Neural progenitor cell (in vitro differentiated cells): Measurements from ENCODE around the gene FGF21. TPM values are rescaled to one million over a fixed set of nuclear protein-coding genes. Genes with fewer than 3 reads are reported as not detected.

ENCODE experiments used
- DNase-seq: peaks from one replicate; pipeline ENCODE4 v3.0.0-alpha.2; 2016; ENCODE audit warnings: low spot score
- H2AFZ ChIP-seq: fragments of 200-600 bp; sonication (generic); replicated peaks from 2 replicates; pipeline ENCODE4 v1.6.1; 2016; ENCODE audit warnings: antibody characterized with exemption
- H3F3A ChIP-seq: fragments of 200-600 bp; sonication (generic); 2 replicates; pipeline ENCODE4 v1.6.1; 2016; ENCODE audit warnings: antibody characterized with exemption, low read depth
- H3K27ac ChIP-seq: fragments of 200-600 bp; sonication (generic); 2 replicates; pipeline ENCODE4 v1.5.1; 2016; ENCODE audit warnings: mild to moderate bottlenecking
- H3K27me3 ChIP-seq: fragments of 200-600 bp; sonication (generic); 2 replicates; pipeline ENCODE4 v1.6.1; 2016; ENCODE audit warnings: mild to moderate bottlenecking, moderate library complexity
- H3K36me3 ChIP-seq: fragments of 200-600 bp; sonication (generic); 2 replicates; pipeline ENCODE4 v1.5.1; 2016
- H3K4me1 ChIP-seq: fragments of 200-600 bp; sonication (generic); 2 replicates; pipeline ENCODE4 v1.6.1; 2016; ENCODE audit warnings: mixed run types
- H3K4me2 ChIP-seq: fragments of 200-600 bp; sonication (generic); 2 replicates; pipeline ENCODE4 v1.6.1; 2016
- H3K4me3 ChIP-seq: fragments of 200-600 bp; sonication (generic); 2 replicates; pipeline ENCODE4 v1.5.1; 2016
- H3K79me2 ChIP-seq: fragments of 200-600 bp; sonication (generic); 2 replicates; pipeline ENCODE4 v1.6.1; 2016; ENCODE audit warnings: low read depth
- H3K9ac ChIP-seq: fragments of 200-600 bp; sonication (generic); 2 replicates; pipeline ENCODE4 v1.6.1; 2016
- H3K9me3 ChIP-seq: fragments of 200-600 bp; sonication (generic); 2 replicates; pipeline ENCODE4 v1.5.1; 2016; ENCODE audit warnings: low read depth
- H4K20me1 ChIP-seq: fragments of 200-600 bp; sonication (generic); 2 replicates; pipeline ENCODE4 v1.6.1; 2016; ENCODE audit warnings: low read depth
- H3K27ac Mint-ChIP-seq: 3 replicates; pipeline ENCODE4 v1.8.0; 2021; ENCODE audit warnings: mixed read lengths
- H3K27me3 Mint-ChIP-seq: 2 replicates; pipeline ENCODE4 v1.8.0; 2022; ENCODE audit warnings: low read depth, mild to moderate bottlenecking, inconsistent platforms, moderate library complexity, mixed read lengths; ENCODE audit not compliant: insufficient read depth
- H3K36me3 Mint-ChIP-seq: 3 replicates; pipeline ENCODE4 v1.8.0; 2021; ENCODE audit warnings: mixed read lengths
- H3K4me1 Mint-ChIP-seq: 3 replicates; pipeline ENCODE4 v1.8.0; 2021; ENCODE audit warnings: mixed read lengths
- H3K4me3 Mint-ChIP-seq: 3 replicates; pipeline ENCODE4 v1.8.0; 2021; ENCODE audit warnings: mild to moderate bottlenecking, moderate library complexity, mixed read lengths
- H3K9me3 Mint-ChIP-seq: 3 replicates; pipeline ENCODE4 v1.8.0; 2020; ENCODE audit warnings: mixed read lengths
- EZH2 ChIP-seq: fragments of 200-600 bp; sonication (generic); IDR thresholded peaks from 2 replicates; pipeline ENCODE4 v1.6.1; 2017; ENCODE audit warnings: antibody characterized with exemption, mild to moderate bottlenecking, moderate library complexity
- EZH2phosphoT487 ChIP-seq: fragments of 200-600 bp; sonication (generic); IDR thresholded peaks from 2 replicates; pipeline ENCODE4 v1.6.1; 2017; ENCODE audit warnings: antibody characterized with exemption
- total RNA-seq: library from RNA; depleted of rRNA; stranded (reverse); fragments of >200 nt; gene quantifications from 2 replicates; pipeline ENCODE4 v1.2.3, GENCODE V29; 2015; ENCODE audit warnings: low replicate concordance
- TF ChIP-seq, protein P1 (sequence below): fragments of 200-600 bp; sonication (generic); IDR thresholded peaks from 2 replicates; pipeline ENCODE4 v1.5.1; 2017; ENCODE audit warnings: antibody characterized with exemption, mild to moderate bottlenecking

The FGF21 gene
- total RNA-seq, 1 donor from 2014 or later = not detected

DNA sequence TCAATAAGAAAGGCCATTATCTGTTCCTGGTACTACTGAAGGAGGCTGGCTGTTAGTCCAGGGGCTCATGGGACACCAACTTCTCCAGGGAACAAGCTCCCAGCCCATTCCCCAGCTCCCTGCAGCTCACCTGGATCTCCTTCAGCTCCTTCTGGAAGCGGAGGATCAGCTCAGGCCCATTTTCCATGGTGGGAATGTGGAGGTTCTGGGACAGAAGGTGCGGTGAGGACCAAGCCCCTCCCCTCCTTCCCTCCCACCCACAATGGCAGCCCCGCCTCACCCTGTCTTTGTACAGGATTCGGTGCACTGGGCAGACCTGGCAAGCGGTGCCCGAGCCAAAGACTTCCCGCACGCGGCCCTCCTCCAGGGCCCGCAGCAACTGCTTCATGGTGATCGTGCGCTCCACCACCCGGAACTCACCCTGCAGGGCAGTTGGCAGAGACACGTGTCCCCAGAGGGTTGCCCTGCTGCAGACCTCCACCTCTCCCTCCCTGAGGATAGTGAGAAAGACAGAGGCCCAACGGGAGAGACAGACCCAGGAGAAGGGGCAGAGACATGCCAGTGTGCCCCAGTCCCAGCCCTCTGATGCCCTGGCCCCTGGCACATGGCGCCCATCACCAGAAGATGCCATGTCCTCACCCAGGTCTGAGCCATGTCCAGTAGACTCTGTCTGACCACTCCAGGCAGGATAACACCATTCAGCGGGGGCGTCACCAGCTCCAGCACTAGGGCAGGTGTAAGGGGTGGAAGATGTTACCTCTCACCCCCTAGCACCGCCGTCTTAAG, 41.2 kb downstream of the FGF21 start:
- Histone ChIP-seq H3K9me3 (no peaks in the 10 kb centered on the region), H3K9ac (no peak overlapping the region), H2AFZ (no peak overlapping the region), H3K27ac (no peak overlapping the region), H3K4me2 (no peak overlapping the region), H3K79me2 (no peaks in the 10 kb centered on the region), H3K36me3 (no peaks in the 10 kb centered on the region), H3K4me3 (no peak overlapping the region), H3F3A (peaks cover 6% of the 10 kb centered on the region), H4K20me1 (no peaks in the 10 kb centered on the region), H3K27me3 (no peaks in the 10 kb centered on the region), H3K4me1 (peaks cover 8% of the 10 kb centered on the region)
- H3K27ac Mint-ChIP-seq = no peak overlapping the region
- H3K36me3 Mint-ChIP-seq = peaks cover 3% of the 10 kb centered on the region
- no peaks in the 10 kb centered on the region for H3K9me3 Mint-ChIP-seq
- DNase-seq = no peak
- TF ChIP-seq, protein P1, sequence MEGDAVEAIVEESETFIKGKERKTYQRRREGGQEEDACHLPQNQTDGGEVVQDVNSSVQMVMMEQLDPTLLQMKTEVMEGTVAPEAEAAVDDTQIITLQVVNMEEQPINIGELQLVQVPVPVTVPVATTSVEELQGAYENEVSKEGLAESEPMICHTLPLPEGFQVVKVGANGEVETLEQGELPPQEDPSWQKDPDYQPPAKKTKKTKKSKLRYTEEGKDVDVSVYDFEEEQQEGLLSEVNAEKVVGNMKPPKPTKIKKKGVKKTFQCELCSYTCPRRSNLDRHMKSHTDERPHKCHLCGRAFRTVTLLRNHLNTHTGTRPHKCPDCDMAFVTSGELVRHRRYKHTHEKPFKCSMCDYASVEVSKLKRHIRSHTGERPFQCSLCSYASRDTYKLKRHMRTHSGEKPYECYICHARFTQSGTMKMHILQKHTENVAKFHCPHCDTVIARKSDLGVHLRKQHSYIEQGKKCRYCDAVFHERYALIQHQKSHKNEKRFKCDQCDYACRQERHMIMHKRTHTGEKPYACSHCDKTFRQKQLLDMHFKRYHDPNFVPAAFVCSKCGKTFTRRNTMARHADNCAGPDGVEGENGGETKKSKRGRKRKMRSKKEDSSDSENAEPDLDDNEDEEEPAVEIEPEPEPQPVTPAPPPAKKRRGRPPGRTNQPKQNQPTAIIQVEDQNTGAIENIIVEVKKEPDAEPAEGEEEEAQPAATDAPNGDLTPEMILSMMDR = no peak
- no peak for TF ChIP-seq EZH2phosphoT487
- no peak for TF ChIP-seq EZH2
- no peak overlapping the region for H3K4me3 Mint-ChIP-seq
- H3K4me1 Mint-ChIP-seq = peaks cover 31% of the 10 kb centered on the region
- peaks cover 2% of the 10 kb centered on the region for H3K27me3 Mint-ChIP-seq

DNA sequence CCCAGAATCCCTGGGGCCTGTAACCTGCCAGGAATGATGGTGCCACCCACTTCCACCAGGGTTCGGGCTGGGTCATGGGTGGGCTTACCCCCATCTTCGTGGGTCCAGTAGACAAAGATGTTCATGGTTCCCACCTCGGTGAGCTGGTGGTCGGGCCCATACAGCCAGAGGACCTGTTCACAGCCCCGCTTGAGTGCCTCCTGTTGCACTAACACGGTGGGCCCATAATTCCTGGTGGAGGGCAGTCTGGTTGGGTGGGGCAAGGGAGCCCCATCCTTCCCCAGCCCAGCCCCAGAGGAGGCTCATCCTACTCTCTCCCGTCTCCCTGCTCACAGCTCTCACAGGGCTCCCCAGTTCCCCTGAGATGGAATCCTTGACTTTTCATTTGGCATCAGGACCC, 41.8 kb downstream of the FGF21 start:
- no peak overlapping the region for H2AFZ ChIP-seq
- no peak for DNase-seq
- no peaks in the 10 kb centered on the region for H3K9me3 ChIP-seq
- H4K20me1 ChIP-seq = no peaks in the 10 kb centered on the region
- Mint-ChIP-seq H3K27me3 (peaks cover 2% of the 10 kb centered on the region), H3K9me3 (no peaks in the 10 kb centered on the region), H3K36me3 (peaks cover 3% of the 10 kb centered on the region), H3K4me1 (peaks cover 31% of the 10 kb centered on the region), H3K27ac (peak overlapping the region; percentile 92), H3K4me3 (peak overlapping the region; percentile 50)
- TF ChIP-seq, protein P1 = no peak
- H3F3A ChIP-seq = peaks cover 6% of the 10 kb centered on the region
- H3K36me3 ChIP-seq = no peaks in the 10 kb centered on the region
- H3K9ac ChIP-seq = no peak overlapping the region
- H3K4me3 ChIP-seq = no peak overlapping the region
- H3K27ac ChIP-seq = no peak overlapping the region
- no peaks in the 10 kb centered on the region for H3K79me2 ChIP-seq
- peaks cover 8% of the 10 kb centered on the region for H3K4me1 ChIP-seq
- H3K27me3 ChIP-seq = no peaks in the 10 kb centered on the region
- H3K4me2 ChIP-seq = no peak overlapping the region

DNA sequence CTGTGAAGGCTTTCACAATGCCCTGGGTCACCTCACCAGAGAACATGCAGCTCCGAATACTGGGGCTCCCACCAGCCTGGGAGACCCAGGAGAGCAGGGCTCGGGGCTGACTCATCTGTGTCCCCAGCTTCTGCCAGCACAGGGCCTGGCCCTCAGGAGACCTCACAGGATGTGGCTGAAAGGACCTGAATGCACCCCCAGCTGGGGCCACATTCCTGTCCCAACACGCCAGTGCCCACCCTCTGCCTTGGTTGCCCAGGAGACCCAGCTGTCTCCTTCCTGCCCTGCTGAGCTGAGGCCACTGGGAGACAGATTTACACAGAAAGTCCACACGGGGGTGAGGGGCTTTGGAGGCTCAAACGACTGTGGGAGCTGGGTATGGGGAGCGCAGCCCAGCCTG, 43.6 kb downstream of the FGF21 start:
- Histone ChIP-seq H3K9ac (no peak overlapping the region), H3K4me1 (peaks cover 8% of the 10 kb centered on the region), H3K36me3 (no peaks in the 10 kb centered on the region), H4K20me1 (no peaks in the 10 kb centered on the region), H3K79me2 (no peaks in the 10 kb centered on the region), H3K9me3 (no peaks in the 10 kb centered on the region), H3K27ac (peak overlapping the region; percentile 62), H3K4me2 (peak overlapping the region; percentile 2), H3F3A (peaks cover 6% of the 10 kb centered on the region), H3K4me3 (no peak overlapping the region), H2AFZ (no peak overlapping the region), H3K27me3 (no peaks in the 10 kb centered on the region)
- H3K9me3 Mint-ChIP-seq = no peaks in the 10 kb centered on the region
- no peak overlapping the region for H3K4me3 Mint-ChIP-seq
- H3K27me3 Mint-ChIP-seq = no peaks in the 10 kb centered on the region
- peak; percentile 51 for DNase-seq
- peaks cover 31% of the 10 kb centered on the region for H3K4me1 Mint-ChIP-seq
- H3K36me3 Mint-ChIP-seq = peaks cover 3% of the 10 kb centered on the region
- H3K27ac Mint-ChIP-seq = peak overlapping the region; percentile 50
- TF ChIP-seq, protein P1 = no peak
- TF ChIP-seq EZH2phosphoT487 = no peak
- no peak for TF ChIP-seq EZH2
